Activated naive CD4-positive, alpha-beta T cell treated with anti-CD3 and anti-CD28 coated beads, Interleukin-2, amount 10 ng/mL, durations not matched to agents 5 hours and 36 hours (primary cell): ENCODE measurements around the gene TSPAN1. TPM values are rescaled to one million over a fixed set of nuclear protein-coding genes. Genes with fewer than 3 reads are reported as not detected.

Source experiments
- total RNA-seq, 2 experiments: library from RNA; stranded (reverse); gene quantifications; one replicate each; pipeline ENCODE4 v1.2.3, GENCODE V29; 2021

Gene TSPAN1
- not detected for total RNA-seq

DNA sequence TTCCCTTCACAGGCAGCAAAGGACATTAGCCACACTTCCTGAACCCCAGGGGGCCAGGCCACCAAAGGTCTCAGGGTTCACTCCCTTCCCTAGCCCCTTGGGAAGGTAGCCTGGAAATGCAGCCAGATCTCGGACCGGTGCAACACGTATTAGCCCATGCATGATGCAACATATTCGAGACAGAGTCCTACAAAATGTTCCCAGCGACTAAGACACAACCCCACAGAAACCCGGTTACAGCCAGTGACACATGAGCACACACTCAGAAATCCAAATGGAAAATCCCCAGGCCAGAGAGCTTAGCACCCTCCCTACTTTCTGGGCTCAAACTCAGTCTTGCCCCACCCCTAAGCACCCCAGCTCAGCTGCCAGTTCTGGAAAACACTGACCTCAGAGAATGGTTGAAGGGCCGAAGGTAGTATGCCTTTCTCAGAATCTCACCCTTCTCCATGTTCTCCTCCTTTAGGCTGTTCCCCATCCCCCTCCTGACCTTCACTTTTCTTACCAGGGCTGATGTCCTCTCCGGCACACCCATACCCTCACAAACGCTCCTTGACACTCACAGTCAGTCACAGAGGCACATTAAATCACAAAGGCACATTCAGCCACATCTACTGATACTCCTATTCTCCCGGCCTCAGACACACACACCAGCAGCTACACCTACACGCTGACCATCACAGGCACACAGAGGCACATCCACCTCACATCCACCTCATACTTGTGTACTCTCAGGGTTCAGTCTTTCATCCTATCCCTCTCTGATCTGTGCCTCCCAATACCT lies at the start of gene TSPAN1:
Gene TSPAN1 (plus strand): TSS at position 640 of the 784 bp plus-strand sequence. CDS start 6,021 bp downstream, outside the sequence.

DNA sequence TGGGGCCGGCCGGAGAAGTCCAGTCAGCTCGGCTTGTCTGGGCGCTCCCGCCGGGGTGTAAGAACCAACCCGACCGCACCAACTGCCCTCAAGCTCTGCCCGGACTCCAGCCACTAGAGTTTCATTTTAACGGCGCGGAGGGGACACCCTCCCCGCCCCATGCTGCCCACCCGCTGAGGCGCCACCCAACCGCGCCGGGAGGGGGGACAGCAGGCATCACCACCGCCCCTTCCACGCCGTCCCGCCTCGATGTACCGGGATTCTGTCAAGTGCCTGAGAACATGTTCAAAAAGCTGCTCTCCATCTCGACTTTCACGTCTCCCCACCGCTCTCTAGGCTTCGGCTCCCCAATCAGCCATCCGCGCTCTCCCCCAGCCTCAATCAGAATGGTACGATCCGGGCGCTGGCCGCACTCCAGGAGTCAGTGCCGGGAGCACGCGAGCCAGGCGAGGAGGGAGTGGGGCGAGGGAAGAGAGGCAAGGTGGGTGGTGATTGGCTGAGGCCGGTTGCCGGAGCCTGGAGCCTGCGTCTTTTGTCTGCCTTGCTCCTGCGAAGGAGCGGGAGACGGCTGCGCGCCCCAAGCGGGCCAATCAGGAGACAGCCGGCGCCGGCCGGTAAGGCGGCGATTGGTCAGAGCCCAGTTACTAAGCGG lies 42.2 kb upstream of the TSPAN1 start, which contains the start of gene PIK3R3:
Gene PIK3R3 (minus strand): TSS at position 101 of the 652 bp plus-strand sequence. CDS start 677 bp downstream, outside the sequence.

DNA sequence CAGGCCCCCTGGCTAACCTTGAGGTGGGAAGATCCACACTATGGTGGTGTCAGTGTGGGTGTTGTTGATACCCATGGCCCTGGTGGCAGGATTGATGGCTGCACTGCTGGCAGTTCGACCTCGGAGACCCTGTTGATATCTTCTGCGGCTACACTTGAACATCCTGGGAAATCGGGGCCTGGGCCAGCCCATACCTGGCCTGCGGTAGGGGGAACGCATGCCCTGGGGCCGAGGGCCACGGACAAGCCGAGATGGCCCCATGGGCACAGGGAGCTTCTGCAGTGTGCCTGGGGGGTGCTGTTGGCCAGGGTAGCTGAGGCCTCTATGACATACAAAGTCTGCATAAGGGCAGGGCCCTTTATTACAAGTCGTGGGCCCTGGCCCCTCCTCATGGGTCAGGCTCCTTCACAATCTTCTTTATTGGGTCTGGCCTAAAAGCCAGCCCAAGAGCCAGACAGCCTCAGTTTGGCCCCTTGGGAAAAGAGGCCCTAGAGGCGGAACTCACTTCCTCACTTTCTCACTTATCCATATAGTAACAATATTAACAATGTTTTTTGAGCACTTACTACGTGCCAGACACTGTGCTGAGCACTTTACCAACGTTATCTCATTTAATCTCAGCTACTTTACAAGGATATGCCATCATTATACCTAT lies 1.5 kb downstream of the TSPAN1 start, which contains the start of gene P3R3URF:
Gene P3R3URF (minus strand): TSS at position 278 of the 655 bp plus-strand sequence. CDS start 17 bp downstream, at position 261.

DNA sequence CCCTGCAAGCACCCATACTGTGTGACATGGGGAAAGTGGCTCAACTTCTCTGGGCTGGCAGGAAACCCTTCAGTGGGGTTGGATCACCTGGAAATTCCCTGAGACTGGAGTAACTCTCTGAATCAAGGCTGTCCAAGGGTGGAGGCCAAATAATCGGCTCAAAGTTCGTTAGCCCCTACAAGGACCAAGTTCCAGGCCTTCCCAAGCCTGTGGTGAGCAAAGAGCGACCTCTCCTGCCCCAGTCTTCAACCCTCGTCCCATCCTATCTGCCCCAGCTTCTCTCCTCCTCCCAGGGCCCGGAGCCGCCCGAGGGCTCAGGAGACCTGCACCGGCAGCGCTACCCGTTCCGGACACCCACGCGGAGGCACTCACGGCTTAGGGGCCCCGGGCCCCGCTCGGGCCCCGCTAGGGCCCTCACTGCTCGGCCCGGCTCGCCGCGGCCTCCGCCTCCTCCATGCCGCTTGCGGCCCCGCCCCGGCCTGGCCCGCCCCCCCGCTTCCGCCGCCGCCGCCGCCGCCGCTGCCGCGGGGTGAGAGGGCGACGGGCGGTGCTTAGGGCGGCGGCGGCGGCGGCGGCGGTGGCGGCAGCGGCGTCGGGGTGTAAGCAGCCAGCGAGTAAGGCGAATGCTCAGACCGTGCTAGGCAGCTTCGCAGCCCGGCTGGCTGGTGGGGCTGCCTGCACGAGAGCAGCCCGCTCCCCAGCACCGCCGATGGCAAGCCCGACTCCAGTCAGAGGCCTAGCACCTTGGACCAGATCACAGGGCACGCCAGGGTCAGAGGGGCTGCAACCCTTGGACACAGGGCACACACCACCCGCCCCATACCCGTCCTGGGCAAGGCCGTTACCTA lies 23.3 kb downstream of the TSPAN1 start, which contains the start of gene POMGNT1:
Gene POMGNT1 (minus strand): TSS at position 471 of the 848 bp plus-strand sequence. CDS start 613 bp downstream, outside the sequence.

Other genes with a start within 250 kb of the TSPAN1 start
- 1 to 10 TPM; 1.9 to 2.0 TPM for gene PIK3R3, start 42.5 kb upstream of the TSPAN1 start, total RNA-seq
- gene P3R3URF, start 1.4 kb downstream of the TSPAN1 start, total RNA-seq: not detected
- 10 to 100 TPM; 29.2 to 31.4 TPM for gene POMGNT1, start 23.3 kb downstream of the TSPAN1 start, total RNA-seq
- gene LURAP1, start 28.2 kb downstream of the TSPAN1 start, total RNA-seq: under 1 TPM; 0.15 to 0.24 TPM
- 10 to 100 TPM; 33.0 to 34.7 TPM for gene RAD54L, start 72.7 kb downstream of the TSPAN1 start, total RNA-seq
- gene LRRC41, start 128.5 kb downstream of the TSPAN1 start, total RNA-seq: 10 to 100 TPM; 38.7 to 39.2 TPM
- 100 to 1,000 TPM; 260 to 268 TPM for gene UQCRH, start 128.6 kb downstream of the TSPAN1 start, total RNA-seq
- gene NSUN4, start 165.7 kb downstream of the TSPAN1 start, total RNA-seq: 10 to 100 TPM; 20.5 to 21.6 TPM
- 1 to 10 TPM; 3.5 to 6.2 TPM for gene FAAH, start 219.2 kb downstream of the TSPAN1 start, total RNA-seq